KOPT-K1 (cell line): ENCODE data around the gene KRTAP4-7.
"Not testable (repeated sequence)": the region's sequence is repeated elsewhere in the genome, so short reads cannot be mapped to it uniquely, and the experiment has no call there.

ENCODE experiments used
- H3K27ac ChIP-seq: fragments of 200-600 bp; sonication (generic); 2 replicates; pipeline ENCODE4 v1.5.1; 2016; ENCODE audit warnings: antibody characterized with exemption, mild to moderate bottlenecking, low read depth, low read length; ENCODE audit not compliant: poor library complexity, severe bottlenecking
- H3K36me3 ChIP-seq: fragments of 200-600 bp; sonication (generic); 2 replicates; pipeline ENCODE4 v1.5.1; 2017; ENCODE audit warnings: antibody characterized with exemption, mild to moderate bottlenecking, low read length, moderate library complexity; ENCODE audit not compliant: insufficient read depth
- H3K9me3 ChIP-seq: fragments of 200-600 bp; sonication (generic); 2 replicates; pipeline ENCODE4 v1.5.1; 2017; ENCODE audit warnings: antibody characterized with exemption, low read length, mild to moderate bottlenecking; ENCODE audit not compliant: insufficient read depth, poor library complexity, severe bottlenecking

Gene KRTAP4-7

DNA sequence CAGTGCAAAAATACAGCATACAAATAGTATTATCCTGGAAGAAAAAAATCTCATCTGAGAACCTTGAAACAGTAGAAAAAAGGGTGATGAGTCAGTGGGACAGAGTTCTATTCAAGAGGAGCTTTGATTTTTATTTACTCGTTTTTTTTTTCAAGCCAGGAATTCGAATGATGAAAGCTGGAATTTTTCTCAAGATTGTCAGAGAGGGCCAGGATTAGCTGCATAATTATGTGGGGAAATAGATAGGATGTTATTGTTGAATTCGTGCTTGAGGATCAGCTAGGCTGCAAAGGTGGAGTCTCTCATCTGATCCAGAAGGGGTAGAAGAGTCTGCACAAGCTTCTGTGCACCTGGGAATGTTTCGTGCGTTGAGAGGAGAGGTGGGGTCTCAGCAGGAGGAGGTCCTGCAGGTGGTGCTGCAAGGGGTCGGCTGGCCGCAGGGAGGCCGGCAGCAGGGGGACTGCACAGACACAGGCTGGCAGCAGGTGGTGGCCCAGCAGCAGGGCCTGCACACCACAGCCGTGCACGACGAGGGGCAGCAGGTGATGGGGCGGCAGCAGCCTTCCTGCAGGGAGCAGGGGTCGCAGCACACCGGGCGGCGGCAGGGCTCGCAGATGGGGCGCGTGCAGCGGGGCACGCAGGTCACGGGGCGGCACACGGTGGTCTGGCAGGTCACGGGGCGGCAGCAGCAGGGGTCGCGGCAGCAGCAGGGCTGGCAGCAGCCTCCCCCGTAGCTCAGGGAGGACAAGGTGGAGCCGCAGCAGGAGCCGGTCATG, 24.5 kb upstream of the KRTAP4-7 start:
- not testable (repeated sequence) for H3K27ac ChIP-seq, H3K36me3 ChIP-seq, H3K9me3 ChIP-seq

- peaks cover 5% of the 10 kb centered on the region for H3K9me3 ChIP-seq
- H3K27ac ChIP-seq, result no peak within 1 kb of the TSS
- H3K36me3 ChIP-seq, result no peaks in the 10 kb centered on the region
These were observed 23.8 kb upstream of the KRTAP4-7 start, which contains the start of gene KRTAP2-3 for GRCh38 chr17:41060052-41060604. KRTAP2-3 (minus strand) TSS chr17:41060114; CDS start chr17:41060050, 64 bp downstream.

GRCh38 chr17:41061964-41062363, 22.0 kb upstream of the KRTAP4-7 start:
- Histone ChIP-seq H3K9me3 (peaks cover 5% of the 10 kb centered on the region), H3K27ac (no peak overlapping the region), H3K36me3 (no peaks in the 10 kb centered on the region)

DNA sequence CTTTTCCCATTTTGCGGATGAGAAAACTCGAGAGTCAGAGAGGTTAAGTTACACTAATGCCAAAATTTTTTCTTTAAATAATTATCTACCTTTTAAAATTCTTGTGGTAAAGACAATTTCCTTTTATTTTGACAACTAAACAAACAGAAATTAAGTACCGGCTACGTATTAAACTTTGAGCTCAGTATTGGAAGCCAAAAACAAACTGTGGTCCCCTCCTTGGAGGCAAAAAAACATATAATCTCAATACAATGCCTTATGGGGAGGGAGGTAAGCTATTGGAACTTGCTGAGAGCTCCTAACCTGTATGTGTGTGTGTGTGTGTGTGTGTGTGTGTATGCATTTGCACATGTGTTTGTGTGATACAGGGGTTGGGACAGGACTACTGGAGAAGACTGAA, 20.5 kb upstream of the KRTAP4-7 start:
- H3K27ac ChIP-seq, result no peak overlapping the region
- H3K36me3 ChIP-seq, result no peaks in the 10 kb centered on the region
- no peaks in the 10 kb centered on the region for H3K9me3 ChIP-seq

DNA sequence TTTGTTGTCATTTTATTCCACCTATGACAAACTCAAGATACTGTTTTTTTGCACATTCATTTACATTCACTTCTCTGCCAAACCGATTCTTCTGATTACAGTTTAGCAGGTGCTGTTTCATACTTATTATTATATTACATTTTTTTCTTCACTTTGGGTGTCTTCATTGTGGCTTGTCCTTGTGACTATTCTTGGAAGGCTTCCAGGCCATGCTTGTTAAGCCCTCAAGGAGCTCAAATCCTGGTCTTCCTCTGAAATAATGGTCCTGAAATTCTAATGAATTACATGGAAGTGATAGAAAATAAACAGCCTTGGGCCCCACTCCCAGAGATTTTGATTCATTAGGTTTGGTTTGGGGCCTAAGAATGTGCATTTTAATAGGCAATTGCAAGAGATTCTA, 19.6 kb upstream of the KRTAP4-7 start:
- no peak overlapping the region for H3K27ac ChIP-seq
- H3K36me3 ChIP-seq, result no peaks in the 10 kb centered on the region
- H3K9me3 ChIP-seq, result no peaks in the 10 kb centered on the region

GRCh38 chr17:41065016-41065689, 18.8 kb upstream of the KRTAP4-7 start:
- not testable (repeated sequence) for H3K36me3 ChIP-seq, H3K27ac ChIP-seq, H3K9me3 ChIP-seq

GRCh38 chr17:41065829-41066624, 17.9 kb upstream of the KRTAP4-7 start, which contains the start of gene KRTAP2-4:
KRTAP2-4 (minus strand) TSS chr17:41065879; CDS start chr17:41065845, 34 bp downstream.
- Histone ChIP-seq H3K27ac (no peak within 1 kb of the TSS), H3K36me3 (no peaks in the 10 kb centered on the region), H3K9me3 (no peaks in the 10 kb centered on the region)

GRCh38 chr17:41067281-41067680, 16.7 kb upstream of the KRTAP4-7 start:
- Histone ChIP-seq H3K27ac (no peak overlapping the region), H3K36me3 (no peaks in the 10 kb centered on the region), H3K9me3 (no peaks in the 10 kb centered on the region)

GRCh38 chr17:41069031-41069430, 14.9 kb upstream of the KRTAP4-7 start:
- Histone ChIP-seq H3K36me3 (no peaks in the 10 kb centered on the region), H3K27ac (no peak overlapping the region), H3K9me3 (no peaks in the 10 kb centered on the region)

- Histone ChIP-seq H3K36me3 (no peaks in the 10 kb centered on the region), H3K9me3 (no peaks in the 10 kb centered on the region), H3K27ac (no peak overlapping the region)
These were observed 12.2 kb upstream of the KRTAP4-7 start for GRCh38 chr17:41071606-41072360.

GRCh38 chr17:41073676-41074075, 10.3 kb upstream of the KRTAP4-7 start:
- Histone ChIP-seq H3K9me3 (no peaks in the 10 kb centered on the region), H3K27ac (no peak overlapping the region), H3K36me3 (no peaks in the 10 kb centered on the region)

DNA sequence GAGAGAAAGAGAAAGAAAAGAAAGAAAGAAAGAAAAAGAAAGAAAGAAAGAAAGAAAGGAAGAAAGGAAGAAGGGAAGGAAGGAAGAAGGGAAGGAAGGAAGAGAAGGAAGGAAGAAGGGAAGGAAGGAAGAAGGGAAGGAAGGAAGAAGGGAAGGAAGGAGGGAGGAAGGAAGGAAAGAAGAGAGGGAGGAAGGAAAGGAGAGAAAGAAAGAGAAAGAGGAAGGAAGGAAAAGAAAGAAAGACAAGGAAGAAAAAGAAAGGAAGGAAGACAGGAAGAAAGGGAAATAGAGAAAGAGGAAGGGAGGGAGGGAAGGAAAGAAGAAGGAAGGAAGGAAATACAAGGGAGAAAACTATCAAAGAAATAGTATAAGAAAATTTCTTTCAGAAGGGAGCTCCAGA, 7.2 kb upstream of the KRTAP4-7 start:
- no peak overlapping the region for H3K27ac ChIP-seq
- H3K9me3 ChIP-seq, result no peaks in the 10 kb centered on the region
- no peaks in the 10 kb centered on the region for H3K36me3 ChIP-seq

- Histone ChIP-seq H3K27ac (no peak overlapping the region), H3K36me3 (no peaks in the 10 kb centered on the region), H3K9me3 (no peaks in the 10 kb centered on the region)
These were observed 1.3 kb upstream of the KRTAP4-7 start for GRCh38 chr17:41082626-41083025.

- H3K36me3 ChIP-seq, H3K9me3 ChIP-seq, H3K27ac ChIP-seq: not testable (repeated sequence)
These were observed 523 bp upstream of the KRTAP4-7 start for GRCh38 chr17:41083427-41083826.
